Stimulated activated CD8-positive, alpha-beta memory T cell treated with anti-CD3 and anti-CD28 coated beads, Interleukin-15, amount 100 ng/mL, for 24 hours (primary cell): ENCODE measurements around the gene TMEM183A.
"Not testable (repeated sequence)": the region's sequence is repeated elsewhere in the genome, so short reads cannot be mapped to it uniquely, and the experiment has no call there.

ENCODE experiments used
- DNase-seq: peaks from one replicate; pipeline ENCODE4 v3.0.0-alpha.2; 2020; ENCODE audit warnings: low read depth

The TMEM183A gene, protein sequence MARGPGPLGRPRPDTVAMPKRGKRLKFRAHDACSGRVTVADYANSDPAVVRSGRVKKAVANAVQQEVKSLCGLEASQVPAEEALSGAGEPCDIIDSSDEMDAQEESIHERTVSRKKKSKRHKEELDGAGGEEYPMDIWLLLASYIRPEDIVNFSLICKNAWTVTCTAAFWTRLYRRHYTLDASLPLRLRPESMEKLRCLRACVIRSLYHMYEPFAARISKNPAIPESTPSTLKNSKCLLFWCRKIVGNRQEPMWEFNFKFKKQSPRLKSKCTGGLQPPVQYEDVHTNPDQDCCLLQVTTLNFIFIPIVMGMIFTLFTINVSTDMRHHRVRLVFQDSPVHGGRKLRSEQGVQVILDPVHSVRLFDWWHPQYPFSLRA

DNA sequence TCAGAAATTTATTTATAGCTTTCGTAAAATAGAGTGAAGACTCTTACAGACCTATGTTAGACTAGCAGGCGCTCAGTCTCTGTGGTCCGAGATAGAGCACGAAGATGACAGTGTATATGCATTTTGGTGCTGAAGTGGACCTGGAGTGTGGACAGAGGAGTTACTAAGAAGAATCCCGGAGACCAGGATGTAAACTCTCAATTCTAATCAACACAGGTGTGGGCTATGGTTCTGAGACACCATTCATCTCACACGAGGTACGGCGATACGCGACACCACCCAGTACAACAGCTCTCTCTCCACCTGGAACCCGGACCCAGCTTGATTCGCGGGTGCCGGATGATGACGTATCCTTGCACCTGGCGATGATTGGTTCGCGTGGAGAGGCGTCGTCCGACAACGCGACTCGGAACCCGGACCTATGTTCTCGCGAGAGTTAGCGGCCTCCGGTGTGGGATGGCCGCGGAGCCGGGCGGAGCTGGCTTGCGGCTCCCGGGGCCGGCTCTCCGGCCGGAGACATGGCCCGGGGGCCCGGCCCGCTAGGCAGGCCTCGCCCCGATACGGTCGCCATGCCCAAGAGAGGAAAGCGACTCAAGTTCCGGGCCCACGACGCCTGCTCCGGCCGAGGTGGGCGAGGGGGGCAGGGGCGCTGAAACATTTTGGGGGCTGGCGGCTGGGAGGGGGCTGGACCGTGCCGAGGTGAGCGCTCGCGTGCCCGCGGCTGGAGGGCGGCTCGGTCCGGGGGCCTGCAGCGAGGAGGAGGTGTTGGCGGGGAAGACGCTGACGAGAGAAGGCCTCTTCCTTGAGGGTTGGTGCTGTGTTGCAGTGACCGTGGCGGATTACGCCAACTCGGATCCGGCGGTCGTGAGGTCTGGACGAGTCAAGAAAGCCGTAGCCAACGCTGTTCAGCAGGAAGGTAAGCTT lies at the start of gene TMEM183A:
TMEM183A (plus strand) TSS at position 427 of the 924 bp plus-strand sequence; CDS start at position 519, 92 bp downstream.
- DNase-seq, result peak; percentile 78

DNA sequence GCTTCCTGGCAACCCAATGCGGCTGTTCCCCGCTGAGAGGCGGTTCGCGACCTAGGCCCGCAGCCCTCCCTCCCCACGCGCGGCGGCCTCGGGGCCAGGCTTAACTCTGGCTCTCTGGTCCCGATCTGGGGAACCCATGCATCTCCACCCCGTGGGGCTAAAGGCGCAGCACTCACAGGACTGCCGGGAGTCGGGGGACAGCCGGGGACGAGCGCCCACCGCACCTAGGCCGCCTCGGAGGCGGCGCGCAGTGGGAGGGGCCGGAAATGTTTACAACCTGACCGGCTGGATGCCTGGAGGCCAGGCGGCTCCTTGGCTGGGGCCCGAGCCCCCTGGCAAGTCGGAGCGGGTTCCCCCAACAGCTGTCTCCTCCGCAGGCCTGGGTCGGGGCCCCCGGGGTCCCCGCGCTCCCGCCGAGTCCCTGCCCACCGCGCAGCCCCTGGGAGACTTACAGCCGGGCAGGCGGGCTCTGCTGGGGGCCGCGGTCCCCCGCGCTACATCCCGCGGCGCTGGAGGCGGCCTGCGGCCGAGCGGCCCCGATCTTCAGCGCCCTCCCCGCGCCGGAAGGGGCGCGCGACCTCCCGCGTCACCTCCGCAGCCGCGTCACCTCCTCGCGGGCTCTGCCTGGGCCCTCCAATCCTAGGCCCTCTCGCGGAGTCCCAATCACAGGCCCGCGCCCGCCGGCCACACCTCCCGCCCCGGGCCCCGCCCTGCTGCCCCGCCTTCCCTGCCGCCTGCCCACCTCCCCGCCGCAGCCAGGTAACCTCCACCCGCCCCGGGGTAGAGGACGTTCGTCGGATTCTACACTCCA lies 49.2 kb upstream of the TMEM183A start, which contains the start of gene ADIPOR1:
ADIPOR1 (minus strand) TSS at position 580 of the 811 bp plus-strand sequence. CDS start 7,242 bp downstream, outside the sequence.
- peak; percentile 84 for DNase-seq

DNA sequence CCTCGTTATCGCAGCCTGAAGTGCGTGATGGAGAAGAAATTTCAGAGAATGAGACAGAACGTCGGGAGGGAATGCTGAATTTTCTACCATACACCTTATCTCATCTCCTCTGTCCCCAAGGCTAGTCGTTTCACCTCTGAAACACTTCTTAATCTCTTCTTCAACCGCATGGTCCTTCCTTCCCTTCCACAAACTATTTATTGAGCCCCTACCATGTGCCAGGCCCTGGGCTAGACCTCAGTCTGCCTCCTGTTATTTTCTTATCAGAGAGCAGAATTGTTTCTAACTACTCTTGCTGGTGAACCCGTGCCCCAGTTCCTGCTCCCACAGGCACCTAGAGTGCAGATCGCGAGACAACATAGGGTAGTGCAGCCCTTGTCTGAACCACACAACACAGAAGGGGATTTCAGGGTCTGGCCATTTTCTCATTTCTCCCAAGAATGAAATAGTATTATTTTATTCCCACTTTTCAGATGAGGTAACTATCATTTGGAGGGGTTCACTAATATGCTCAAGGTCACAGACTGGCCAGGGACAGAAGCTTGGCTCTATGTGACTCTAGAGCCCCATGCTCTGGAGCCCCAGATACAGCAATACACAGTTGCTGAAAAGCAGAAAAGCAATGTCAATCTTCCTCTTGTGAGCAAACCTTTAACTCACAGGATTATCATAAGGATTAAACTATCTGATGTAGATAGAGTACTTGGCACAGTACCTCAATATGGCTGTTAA lies 48.5 kb upstream of the TMEM183A start:
- DNase-seq, result no peak

DNA sequence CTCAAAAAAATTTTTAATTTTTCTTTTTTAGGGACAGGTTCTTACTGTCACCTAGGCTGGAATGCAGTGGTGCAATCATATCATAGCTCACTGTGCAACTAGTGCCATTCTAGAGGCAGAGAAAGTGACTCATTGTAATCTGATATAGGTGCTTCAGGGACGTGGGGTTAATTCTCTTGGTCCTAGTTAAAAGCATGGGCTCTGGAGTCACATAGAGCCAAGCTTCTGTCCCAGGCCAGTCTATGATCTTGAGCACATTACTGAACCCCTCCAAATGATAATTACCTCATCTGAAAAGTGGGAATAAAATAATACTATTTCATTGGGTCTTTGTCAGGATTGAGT lies 47.9 kb upstream of the TMEM183A start:
- DNase-seq, result no peak

DNA sequence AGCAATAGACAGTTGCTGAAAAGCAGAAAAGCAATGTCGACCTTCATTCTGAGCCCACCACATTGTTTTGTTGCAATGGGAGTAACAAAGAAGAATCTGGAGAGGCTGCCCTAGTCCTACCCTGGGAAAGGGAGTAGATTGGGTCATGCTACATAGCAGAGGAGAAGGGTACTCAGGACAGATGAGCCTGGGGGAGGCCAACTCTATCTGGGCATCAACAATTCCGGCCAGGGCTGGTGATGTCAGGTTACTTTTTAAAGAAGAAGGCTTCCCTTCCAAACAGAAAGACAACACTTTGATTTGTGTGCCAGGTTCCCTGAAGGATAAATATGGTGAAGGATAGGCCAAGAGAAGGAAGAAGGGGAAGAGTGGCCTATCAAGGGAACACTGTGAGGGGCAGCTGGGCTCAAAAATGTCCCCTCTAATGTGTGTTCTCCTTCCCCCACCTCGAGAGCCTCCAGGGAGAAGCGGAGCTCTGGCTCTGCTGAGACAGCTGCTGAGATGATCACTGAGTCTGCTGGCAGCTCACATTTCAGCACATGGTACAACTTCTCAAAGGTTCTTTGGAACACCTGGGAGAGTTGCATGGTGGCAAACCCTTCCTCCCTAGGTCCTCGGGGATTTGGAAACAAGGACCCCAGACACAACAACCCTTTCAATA lies 45.8 kb upstream of the TMEM183A start:
- no peak for DNase-seq

DNA sequence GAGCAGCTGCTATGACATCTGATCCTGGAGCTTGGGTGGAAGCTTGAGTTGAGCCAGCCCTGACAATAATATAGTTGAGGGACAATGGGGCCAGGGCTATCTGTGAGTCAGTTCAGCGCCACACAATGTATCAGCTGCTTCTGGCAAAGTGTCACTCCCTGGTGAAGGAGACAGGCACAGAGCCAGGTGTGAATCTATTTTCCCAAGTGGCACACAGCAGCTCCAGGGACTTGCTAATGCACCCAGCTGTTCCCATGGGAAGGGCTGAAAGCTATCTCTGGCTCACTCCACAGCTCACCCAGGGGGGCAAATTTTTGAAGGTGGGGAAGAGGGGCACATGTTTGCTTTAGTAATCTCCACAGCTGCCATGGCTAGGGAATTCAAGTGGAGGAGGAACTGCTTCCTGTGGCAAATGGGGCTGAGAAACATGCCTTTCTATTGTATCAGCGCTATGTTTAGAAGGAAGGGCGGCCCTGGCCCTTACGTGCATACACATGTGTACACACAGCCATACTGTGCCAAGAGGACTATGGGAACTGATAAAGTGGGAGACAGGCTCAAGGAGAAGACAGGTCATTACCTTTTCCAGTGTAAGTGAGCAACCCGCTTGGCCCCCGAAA lies 42.3 kb upstream of the TMEM183A start:
- no peak for DNase-seq

DNA sequence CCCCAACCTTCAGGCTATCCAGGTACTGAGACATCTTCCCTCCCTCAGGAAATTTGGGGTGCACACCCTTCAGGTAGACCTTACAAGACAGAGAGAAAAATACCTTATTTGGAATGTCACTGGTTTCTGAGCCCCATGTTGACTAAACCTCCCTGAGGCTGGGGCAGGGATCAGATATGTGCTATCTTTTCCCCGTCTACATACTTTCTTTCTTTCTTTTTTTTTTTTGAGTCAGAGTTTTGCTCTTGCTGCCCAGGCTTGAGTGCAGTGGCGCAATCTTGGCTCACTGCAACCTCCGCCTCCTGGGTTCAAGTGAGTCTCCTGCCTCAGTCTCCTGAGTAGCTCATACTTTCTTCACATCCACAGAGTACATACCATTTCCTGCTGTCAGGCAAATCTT lies 41.8 kb upstream of the TMEM183A start:
- no peak for DNase-seq

DNA sequence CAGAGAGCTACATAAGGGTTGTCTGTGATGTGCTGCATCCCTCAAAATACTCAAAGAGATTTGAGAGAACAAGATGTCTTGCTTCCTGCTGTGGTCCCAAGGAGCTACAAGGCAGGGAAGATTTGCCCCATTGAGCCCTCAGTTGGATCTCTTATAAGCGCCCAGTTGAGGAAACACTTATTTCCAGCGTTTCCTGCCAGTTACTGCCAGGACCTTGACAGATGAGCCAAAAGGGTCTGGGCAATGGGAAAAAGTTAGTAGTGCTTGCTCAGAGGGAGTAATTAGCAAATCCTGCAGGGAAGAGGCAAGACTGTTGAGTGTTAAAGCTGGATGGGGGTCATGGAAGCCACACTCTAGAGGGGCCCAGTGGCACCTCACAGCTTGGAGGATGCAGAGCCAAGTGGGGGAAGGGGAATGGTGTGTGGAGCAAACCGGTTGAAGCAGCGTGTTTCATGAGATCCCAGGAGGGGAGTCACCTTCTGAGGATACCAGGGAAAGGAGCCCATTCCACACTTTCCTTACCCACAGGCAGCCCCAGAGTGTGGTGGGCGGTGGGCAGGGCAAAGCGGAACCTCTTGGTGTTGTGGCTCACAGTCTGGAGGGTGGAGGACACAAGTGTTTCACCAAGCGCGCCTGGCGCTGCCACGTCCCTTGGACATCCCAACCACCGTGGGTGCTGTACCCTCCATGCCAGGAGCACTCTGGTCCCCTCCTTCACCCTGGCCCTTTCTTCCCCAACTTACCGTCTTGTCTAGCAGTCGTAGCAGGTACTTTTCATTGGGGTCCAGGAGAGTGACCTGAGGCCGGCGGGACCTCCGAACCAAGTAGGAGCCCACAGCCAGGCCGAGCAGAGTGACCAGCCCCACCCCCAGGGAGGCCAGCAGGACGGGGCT lies 40.9 kb upstream of the TMEM183A start:
- DNase-seq, result no peak

DNA sequence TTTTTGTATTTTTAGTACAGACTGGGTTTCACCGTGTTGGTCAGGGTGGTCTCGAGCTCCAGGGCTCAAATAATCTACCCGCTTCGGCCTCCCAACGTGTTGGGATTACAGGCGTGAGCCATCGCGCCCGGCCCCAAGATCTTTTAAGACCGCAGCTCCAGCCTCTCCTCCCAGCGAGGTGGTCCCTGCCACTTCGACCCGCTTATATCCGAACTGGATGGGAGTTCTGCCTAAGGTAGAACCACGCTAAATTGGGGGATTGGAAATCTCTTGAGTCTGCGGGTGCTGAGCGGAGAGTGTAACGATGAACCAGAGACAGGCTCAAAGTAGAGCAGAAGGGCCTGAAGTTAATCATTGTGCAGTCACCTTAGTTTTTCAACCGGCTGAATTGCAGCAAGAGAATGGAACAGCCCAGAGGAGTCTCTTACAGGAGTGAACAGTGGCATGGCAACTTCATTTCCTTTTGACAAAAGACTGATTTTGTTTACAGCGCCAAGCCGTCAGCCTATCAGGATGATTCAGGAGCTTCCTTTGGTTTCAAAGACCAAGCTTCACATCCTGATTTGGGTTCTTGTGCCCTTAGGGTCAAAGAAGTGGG lies 39.4 kb upstream of the TMEM183A start:
- DNase-seq, result no peak

DNA sequence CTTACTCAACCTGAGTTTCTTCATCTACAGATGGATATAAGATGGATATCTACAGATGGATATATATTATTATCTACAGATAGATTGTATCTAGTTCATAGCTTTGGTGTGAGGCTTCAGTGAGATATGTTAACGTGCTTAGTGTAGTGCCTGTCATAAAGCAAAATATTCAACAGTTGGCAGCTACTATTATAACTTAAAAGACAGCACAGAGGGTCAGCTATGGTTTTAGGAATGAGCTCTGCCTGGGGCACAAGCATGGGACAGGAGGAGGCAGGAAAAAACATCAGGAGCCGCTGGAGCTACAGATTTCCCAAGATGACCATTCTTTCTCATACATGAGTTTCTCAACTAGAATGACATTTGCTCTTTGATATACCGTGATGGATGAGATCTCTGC lies 38.8 kb upstream of the TMEM183A start:
- no peak for DNase-seq

DNA sequence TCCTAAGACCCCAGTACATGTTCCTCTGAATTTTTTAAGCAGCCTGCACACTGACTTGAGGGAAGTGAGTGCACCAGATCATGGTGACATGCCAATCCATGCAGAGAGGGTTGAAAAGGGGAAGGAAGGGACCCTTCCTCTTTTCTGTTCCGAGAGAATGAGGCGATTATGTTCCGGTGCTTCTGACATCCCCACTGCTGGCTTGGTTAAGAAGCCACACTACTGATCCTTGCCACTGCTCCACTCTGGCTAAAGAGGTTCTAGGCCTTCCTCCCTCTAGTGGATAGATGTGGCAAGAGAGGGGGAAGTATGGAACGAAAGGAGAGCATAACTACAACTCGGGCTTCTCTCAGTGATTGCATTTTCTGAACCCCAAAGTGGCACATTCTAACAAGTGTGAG lies 38.3 kb upstream of the TMEM183A start:
- DNase-seq, result no peak

DNA sequence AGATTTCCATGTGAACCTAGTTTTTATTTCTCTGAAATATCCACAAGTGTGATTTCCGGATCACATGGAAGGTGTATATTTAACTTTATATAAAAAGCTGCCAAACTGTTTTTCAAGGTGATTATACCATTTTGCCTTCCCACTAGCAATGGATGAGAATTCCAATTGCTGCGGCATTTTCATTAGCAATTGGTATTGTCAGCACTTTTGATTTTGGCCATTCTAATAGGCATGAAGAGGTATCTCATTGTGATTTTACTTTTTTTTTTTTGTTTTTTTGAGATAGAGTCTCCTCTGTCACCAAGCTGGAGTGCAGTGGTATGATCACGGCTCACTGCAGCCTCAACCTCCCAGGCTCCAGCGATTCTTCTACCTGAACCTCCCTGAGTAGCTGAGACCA lies 35.1 kb upstream of the TMEM183A start:
- no peak for DNase-seq

DNA sequence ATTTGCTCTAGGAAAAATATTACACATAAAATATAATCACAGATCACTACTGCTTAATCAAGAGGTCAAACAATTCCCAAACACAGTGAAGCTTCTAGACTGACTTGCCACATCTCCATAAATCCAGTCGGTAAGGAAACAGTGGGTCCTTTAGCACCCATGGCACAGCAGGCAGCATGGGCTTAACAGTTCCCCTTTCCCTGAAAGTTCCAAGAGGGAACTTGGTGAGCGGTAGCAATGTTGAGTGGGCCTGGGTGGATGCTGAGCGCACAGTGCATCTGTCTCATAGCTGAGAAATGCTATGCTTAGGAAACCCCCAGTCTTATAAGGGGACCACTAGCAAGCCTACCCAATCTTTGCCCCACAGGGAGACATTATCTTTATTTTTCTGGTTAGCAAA lies 32.3 kb upstream of the TMEM183A start:
- no peak for DNase-seq

DNA sequence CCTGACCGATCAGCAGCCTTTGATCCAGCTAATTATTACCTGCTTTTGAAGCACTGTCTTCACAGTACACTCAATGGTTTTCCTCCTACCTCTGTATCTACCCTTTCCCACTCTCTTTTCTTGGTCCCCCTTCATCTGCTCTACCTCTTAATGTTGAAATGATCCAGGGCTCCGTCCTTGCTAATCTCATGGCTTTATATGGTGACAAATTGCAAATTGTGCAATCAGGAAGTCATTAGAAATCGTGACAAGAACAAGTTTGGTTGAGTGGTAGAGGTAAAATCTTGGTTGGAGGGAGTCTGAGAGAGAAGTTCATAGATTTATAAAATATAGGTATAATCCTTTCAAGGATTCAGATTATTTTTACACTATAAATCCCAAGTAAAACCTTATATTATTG lies 30.5 kb upstream of the TMEM183A start:
- no peak for DNase-seq

DNA sequence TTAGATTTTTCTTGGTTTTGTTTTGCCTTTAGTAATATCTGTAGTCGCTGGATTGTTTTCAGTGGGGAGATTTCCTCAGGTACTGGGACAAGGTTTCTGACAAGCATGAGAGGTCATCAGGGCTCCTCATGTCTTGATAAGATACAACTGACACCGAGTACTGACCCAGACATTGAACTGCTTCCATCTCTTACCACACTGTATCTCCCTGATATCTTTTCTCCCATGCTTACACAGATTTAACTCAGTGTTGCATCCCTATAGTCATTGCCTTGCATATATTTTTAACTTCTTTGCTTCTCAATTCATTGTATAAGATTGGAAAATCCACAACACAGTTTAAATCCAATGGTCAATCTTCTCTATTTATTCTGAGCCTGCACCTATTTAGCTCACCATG lies 27.7 kb upstream of the TMEM183A start:
- DNase-seq, result no peak

DNA sequence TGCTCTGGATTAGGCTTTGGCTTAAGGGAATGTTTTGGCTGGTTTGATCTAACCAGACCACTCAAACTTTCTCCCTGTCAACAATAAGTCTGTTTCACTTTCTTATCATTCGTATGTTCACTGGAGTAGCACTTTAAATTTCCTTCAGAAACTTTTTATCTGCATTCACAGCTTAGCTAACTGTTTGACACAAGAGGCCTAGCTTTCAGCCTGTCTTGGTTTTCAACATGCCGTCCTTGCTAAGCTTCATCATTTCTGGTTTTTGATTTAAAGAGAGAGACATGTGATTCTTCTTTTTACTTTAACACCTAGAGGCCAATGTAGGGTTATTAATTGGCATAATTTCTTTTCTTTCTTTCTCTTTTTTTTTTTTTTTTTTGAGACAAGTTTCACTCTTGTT lies 25.2 kb upstream of the TMEM183A start:
- DNase-seq, result no peak

DNA sequence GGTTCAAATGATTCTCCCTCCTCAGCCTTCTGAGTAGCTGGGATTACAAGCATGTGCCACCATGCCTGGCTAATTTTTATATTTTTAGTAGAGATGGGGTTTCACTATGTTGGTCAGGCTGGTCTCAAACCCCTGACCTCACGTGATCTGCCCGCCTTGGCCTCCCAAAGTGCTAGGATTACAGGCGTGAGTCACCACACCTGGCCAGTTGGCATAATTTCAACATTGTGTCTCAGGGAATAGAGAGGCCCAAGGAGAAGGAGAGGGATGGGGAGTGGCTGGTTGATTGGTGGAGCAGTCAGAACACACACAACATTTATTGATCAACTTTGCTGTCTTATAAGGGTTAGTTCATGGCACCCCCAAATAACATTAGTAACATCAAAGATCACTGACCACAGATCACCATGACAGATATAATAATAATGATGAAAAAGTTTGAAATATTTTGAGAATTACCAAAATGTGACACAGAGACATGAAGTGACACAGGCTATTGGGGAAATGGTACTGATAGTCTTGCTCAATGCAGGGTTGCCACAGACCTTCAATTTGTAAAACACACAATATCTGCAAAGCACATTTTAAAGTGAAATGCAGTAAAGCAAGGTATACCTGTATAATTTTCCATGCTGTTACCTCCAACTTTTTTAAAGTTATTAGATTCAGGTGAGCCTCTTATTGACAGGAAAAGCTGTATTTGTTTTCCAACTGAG lies 24.3 kb upstream of the TMEM183A start:
- DNase-seq, result no peak

DNA sequence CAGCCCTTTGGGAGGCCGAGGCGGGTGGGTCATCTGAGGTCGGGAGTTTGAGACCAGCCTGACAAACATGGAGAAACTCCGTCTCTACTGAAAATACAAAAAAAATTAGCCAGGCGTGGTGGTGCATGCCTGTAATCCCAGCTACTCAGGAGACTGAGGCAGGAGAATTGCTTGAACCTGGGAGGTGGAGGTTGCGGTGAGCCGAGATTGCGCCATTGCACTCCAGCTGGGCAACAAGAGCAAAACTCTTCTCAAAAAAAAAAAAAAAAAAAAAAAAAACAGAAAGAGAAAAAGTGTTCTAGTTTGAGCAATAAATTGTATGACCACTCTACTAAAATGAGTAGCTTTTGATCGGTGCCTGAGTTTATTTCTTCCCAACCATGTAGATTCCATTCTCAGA lies 21.1 kb upstream of the TMEM183A start:
- not testable (repeated sequence) for DNase-seq
